Stomach smooth muscle (tissue), 2 donors: ENCODE measurements around the gene COX14.

Experiments
- H3K27ac ChIP-seq: one replicate; pipeline ENCODE4 v1.7.0; 2013; ENCODE audit warnings: mild to moderate bottlenecking, low read length, inconsistent platforms
- H3K27me3 ChIP-seq, 2 donors: one replicate each; pipeline ENCODE4 v1.7.0; 2013; ENCODE audit warnings: low read length in 2 of 2; ENCODE audit not compliant: insufficient read depth in 2 of 2, control insufficient read depth in 1 of 2
- H3K36me3 ChIP-seq, 2 donors: one replicate each; pipeline ENCODE4 v1.7.0; 2013; ENCODE audit warnings: low read length in 2 of 2; ENCODE audit not compliant: control insufficient read depth in 2 of 2, insufficient read depth in 2 of 2
- H3K4me1 ChIP-seq: one replicate; pipeline ENCODE4 v1.7.0; 2013; ENCODE audit warnings: low read length; ENCODE audit not compliant: control insufficient read depth, insufficient read depth
- H3K4me3 ChIP-seq, 2 donors: one replicate each; pipeline ENCODE4 v1.7.0; 2013; ENCODE audit warnings: low read length in 2 of 2
- H3K9ac ChIP-seq, 2 donors: one replicate each; pipeline ENCODE4 v1.7.0; 2013; ENCODE audit warnings: low read length in 2 of 2, mild to moderate bottlenecking in 1 of 2
- H3K9me3 ChIP-seq, 2 donors: one replicate each; pipeline ENCODE4 v1.7.0; 2013; ENCODE audit warnings: low read length in 2 of 2; ENCODE audit not compliant: control insufficient read depth in 2 of 2
- donor health status: healthy.
- donor health status: Pancreatic carcinoma.

The COX14 gene

DNA sequence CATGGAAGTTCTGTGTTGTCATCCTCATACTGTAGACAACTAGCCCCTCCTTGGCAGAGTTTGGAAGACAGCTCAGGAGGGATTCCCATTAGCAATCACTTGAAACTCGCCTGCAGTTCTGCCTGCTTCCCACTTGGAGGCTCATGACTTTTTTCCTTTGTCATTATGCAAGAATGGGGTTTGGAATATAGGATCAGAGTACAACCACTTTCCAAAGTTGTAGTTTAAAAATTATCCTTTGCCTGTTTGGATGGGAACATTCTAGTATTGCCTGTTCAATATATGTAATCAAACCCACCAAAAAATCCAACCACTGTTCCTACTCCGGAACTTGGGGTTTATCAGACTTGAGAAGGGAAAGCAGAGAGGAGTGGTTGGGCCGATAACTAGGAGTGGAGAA is 10.4 kb upstream of the COX14 start:
- no peak overlapping the region for H3K27ac ChIP-seq
- H3K9me3 ChIP-seq = no peaks in the 10 kb centered on the region
- no peak overlapping the region for H3K9ac ChIP-seq
- no peaks in the 10 kb centered on the region for H3K27me3 ChIP-seq
- H3K4me3 ChIP-seq = no peak overlapping the region
- peaks cover 21% of the 10 kb centered on the region for H3K4me1 ChIP-seq
- H3K36me3 ChIP-seq = peaks cover 22 to 33% of the 10 kb centered on the region in 2 donors

DNA sequence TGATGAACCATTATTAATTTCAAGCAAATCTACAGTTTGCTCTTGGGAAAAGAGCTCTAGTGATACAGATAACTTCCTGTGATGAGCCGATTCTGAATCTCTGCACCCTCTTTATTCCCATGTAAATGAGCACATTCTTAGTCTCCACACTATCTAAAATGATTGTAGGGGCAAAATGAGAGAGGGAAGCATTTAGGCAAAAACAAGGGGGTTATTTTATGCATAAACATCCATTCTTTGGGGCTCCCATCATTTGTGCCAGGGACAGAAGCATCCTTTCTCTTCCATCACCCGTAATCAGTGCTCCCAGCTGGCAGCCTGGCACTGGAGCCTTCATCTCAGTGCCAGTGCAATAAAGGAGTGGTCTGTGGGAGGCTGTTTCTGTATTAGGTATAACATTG is 9.9 kb upstream of the COX14 start:
- Histone ChIP-seq H3K27me3 (no peaks in the 10 kb centered on the region), H3K36me3 (peaks cover 18 to 28% of the 10 kb centered on the region in 2 donors), H3K4me1 (peaks cover 21% of the 10 kb centered on the region), H3K27ac (no peak overlapping the region), H3K9me3 (no peaks in the 10 kb centered on the region), H3K9ac (no peak overlapping the region), H3K4me3 (no peak overlapping the region)

DNA sequence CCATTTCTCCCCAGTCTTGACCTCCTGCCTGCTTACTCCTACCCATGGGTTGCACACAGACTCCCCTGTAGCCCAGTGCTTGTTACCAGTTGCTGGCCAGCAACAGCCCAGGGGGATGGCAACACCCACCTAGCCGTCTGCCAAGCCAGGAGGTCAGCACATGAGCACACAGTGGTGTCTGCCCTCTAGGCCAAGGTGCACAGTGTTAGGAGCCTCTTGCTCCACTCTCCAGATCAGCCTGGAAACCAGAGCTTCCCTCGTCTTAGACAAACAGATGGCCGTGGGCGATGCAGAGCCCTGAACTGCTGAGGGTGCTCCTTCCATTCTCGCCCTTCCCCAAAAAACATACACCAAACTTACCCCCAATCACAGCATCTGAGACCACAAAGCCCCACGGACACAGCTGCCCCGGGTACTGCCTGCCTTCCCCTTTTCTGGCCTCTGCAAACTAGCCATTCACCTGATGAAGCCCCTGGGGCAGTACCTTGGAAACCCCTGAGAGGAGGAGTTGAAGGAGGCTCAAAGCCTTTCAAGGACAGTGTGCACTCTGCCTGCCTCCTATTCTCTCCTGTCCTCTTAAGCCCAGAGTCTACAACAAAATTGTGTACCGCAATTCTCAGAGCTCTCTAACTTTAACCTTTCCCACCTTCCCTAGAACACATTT is 9.3 kb upstream of the COX14 start:
- Histone ChIP-seq H3K36me3 (peaks cover 17 to 24% of the 10 kb centered on the region in 2 donors), H3K9me3 (no peaks in the 10 kb centered on the region), H3K27ac (no peak overlapping the region), H3K4me3 (no peak overlapping the region), H3K4me1 (peaks cover 21% of the 10 kb centered on the region), H3K9ac (no peak overlapping the region), H3K27me3 (no peaks in the 10 kb centered on the region)

DNA sequence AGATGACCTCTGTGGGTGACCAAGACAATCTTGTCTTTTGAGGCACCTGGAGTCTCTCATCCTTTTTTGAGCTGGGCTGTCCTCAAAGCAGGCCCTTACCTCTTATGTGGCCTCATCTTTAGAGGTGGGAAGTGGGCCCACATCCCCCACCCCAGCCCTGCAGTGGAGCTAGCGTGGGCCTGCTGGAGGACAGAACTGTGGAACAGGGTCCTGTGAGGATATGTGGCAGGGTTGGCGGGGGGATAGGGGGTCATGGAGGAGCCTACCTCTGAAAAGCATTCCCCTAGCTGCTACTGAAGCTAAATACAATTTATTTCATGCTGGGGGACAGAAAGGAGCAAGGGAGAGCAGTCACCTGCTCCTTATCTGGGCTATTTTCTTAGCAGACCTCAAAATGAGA is 8.7 kb upstream of the COX14 start:
- Histone ChIP-seq H3K4me3 (peak overlapping the region in 1 of 2 donors; percentile 60), H3K9me3 (no peaks in the 10 kb centered on the region), H3K27ac (peak overlapping the region; percentile 49), H3K36me3 (peaks cover 11 to 18% of the 10 kb centered on the region in 2 donors), H3K27me3 (no peaks in the 10 kb centered on the region), H3K4me1 (peaks cover 21% of the 10 kb centered on the region), H3K9ac (peak overlapping the region in 1 of 2 donors; percentile 29)

DNA sequence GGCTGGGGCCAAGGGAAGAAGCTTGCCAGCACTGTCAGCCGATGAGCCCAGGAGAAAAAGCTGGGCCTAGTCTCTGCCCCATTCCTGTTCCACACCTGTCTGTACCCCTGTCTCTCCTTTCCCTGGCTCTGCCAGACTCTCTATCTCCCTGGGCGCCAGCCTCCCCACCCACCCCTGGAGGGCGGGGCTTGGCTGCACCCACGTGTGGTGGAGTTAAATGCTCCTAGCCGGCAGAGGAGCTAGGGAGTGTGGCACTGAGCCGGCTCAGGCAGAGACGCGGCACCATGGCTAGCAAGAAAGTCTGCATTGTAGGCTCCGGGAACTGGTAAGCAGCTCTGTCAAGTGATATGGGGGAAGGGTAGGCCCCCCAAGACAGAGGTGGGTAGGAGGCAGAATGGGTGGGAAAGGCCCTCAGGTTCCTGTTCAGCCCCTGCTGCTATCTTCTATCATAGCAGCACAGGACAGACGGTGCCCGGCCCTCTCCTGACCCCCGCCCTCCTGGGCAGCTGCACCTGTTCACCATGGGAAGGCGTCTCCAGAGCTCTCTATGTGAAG is 8.2 kb upstream of the COX14 start, which contains the start of gene GPD1:
Gene GPD1, plus strand, starts transcription at position 242 of the 555 bp plus-strand sequence. Its CDS starts 43 bp downstream, at position 285.
- H3K36me3 ChIP-seq = peaks cover 6 to 13% of the 10 kb centered on the region in 2 donors
- peaks cover 21% of the 10 kb centered on the region for H3K4me1 ChIP-seq
- H3K27me3 ChIP-seq = no peaks in the 10 kb centered on the region
- peak within 1 kb of the TSS; percentile 29 to 37 for H3K9ac ChIP-seq
- H3K4me3 ChIP-seq = peak within 1 kb of the TSS; percentile 23 to 60
- H3K27ac ChIP-seq = peak within 1 kb of the TSS; percentile 49
- no peaks in the 10 kb centered on the region for H3K9me3 ChIP-seq

DNA sequence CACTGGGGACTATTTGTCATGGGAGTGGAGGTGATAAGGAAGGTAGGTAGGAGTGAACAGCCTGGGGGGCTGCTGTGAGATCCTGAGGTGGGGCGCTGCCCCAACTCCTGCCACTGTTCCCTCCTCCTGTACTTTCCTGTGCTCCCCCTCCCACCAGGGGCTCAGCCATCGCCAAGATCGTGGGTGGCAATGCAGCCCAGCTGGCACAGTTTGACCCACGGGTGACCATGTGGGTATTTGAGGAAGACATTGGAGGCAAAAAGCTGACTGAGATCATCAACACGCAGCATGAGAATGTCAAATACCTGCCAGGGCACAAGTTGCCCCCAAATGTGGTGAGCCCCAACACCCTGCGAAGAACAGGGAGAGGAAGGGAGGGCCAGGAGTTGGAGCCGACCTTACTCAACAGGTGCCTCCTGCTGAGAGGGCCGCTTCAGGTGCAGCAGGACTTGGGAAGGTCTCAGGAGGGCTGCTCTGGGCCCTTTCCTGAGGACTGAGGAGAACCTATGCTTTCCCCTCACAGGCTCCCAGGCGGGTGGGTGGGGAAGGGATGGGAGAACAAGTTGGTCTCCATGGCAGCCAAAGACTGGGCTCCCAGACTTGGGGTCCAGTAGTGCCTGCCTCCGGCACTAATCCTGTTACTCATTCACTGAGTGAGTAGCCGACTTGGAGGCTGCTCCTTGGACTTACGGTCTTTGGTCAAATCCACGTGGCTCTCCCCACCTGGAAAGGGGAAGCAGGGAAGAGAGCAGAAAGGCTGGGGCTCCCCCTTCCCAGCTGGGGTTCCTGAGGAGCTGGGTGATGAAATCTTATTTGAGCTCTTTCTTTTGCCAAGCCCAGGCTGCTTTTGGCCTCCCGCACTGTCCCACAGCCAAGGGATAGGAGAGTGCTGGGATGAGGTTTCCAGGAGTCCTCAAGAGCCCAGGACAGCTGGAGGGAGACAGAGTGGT is 7.3 kb upstream of the COX14 start:
- no peak overlapping the region for H3K27ac ChIP-seq
- H3K27me3 ChIP-seq = no peaks in the 10 kb centered on the region
- peaks cover 0 to 6% of the 10 kb centered on the region in 2 donors for H3K36me3 ChIP-seq
- H3K9ac ChIP-seq = peak overlapping the region; percentile 5 to 37
- peak overlapping the region in 1 of 2 donors; percentile 60 for H3K4me3 ChIP-seq
- peaks cover 26% of the 10 kb centered on the region for H3K4me1 ChIP-seq
- H3K9me3 ChIP-seq = no peaks in the 10 kb centered on the region

DNA sequence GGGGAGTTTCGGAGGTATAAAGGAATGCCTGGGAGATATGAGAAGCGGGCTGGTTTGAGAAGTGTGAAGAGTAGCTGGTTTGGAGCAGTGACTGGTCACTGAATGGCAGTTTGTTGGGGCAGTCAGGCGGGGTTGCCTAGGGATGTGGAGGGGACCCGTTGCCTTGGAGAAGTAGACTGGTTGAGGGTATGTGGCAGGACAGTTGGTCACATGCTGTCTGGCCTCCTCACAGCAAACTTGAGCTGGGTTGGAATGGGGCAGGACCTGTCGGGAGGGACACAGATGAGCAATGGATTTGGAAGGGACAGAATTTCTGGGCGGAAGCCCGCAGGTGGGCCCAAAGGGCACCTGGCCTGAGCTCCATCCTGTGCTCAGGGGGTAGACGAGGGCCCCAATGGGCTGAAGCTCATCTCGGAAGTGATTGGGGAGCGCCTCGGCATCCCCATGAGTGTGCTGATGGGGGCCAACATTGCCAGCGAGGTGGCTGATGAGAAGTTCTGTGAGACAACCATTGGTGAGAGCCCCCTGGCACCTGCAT is 6.1 kb upstream of the COX14 start:
- no peak overlapping the region for H3K27ac ChIP-seq
- H3K27me3 ChIP-seq = no peaks in the 10 kb centered on the region
- H3K9me3 ChIP-seq = no peaks in the 10 kb centered on the region
- H3K4me1 ChIP-seq = peaks cover 39% of the 10 kb centered on the region
- no peak overlapping the region for H3K4me3 ChIP-seq
- H3K9ac ChIP-seq = no peak overlapping the region
- no peaks in the 10 kb centered on the region for H3K36me3 ChIP-seq

DNA sequence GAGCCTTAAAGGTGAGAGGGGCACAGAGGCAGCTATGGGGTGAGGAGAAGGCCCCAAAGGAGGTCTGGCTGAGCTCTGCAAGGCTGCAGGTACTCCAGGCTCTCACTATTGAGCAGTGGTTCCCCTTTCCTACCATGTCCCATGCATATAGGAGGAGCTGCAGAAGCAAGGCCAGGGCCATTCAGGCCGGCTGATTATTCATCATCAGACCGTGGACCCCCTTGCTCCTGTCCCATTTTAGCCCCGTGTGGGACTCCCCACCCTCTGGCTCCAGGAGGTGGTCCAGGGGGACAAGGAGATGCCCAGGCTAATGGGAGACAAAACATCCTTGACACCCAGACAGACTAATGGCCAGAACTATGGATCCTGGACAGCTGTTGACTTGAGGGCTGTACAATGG is 5.1 kb upstream of the COX14 start:
- peaks cover 45% of the 10 kb centered on the region for H3K4me1 ChIP-seq

DNA sequence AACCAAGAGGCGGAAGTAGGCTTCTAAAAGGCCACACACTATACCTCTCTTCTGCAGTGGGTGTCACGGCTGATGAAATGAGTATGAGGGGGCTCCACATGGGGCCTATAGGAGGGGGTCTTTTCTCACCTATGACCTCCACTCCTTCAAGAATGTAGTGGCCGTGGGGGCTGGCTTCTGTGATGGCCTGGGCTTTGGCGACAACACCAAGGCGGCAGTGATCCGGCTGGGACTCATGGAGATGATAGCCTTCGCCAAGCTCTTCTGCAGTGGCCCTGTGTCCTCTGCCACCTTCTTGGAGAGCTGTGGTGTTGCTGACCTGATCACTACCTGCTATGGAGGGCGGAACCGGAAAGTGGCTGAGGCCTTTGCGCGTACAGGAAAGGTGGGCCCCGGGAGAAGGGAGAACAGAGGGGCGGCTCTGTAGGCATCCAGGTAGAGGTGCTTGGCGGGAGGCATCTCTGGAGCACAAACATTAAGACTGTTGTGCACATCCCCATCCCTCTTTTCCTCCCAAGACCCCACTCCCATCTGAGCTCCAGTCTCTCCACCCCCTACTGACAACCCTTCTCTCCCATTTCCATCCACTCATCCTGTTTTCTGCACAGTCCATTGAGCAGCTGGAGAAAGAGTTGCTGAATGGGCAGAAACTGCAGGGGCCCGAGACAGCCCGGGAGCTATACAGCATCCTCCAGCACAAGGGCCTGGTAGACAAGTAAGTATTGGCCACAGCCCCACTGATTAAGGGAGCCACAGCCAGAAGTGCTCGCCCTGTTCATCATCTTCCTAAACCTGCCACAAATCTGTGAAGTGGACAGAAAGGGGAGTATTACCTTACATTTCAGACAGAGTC is 4.4 kb upstream of the COX14 start:
- Histone ChIP-seq H3K9ac (no peak overlapping the region), H3K4me3 (no peak overlapping the region), H3K27me3 (no peaks in the 10 kb centered on the region), H3K36me3 (no peaks in the 10 kb centered on the region), H3K4me1 (peaks cover 46% of the 10 kb centered on the region), H3K9me3 (no peaks in the 10 kb centered on the region), H3K27ac (no peak overlapping the region)

More for the DNA sequence above, 5.1 kb upstream of the COX14 start:
- Histone ChIP-seq H3K4me3 (no peak overlapping the region), H3K36me3 (no peaks in the 10 kb centered on the region), H3K9me3 (no peaks in the 10 kb centered on the region), H3K27me3 (no peaks in the 10 kb centered on the region), H3K27ac (no peak overlapping the region), H3K9ac (no peak overlapping the region)

DNA sequence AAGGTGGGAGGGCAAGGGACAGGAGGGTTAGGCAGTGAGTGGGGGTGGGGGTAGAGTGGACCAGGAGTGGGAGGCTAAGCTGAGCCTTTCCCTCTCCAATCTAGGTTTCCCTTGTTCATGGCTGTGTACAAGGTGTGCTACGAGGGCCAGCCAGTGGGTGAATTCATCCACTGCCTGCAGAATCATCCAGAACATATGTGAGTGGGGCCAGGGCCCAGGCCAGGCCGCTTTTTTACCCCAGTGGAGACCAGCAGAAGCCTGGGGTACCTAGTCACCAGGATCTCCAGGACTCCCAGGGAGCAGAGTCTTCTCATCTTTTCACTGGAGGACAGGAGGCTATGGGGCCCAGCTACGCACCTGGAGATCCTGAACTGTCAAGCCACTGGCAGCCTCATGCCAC is 2.7 kb upstream of the COX14 start:
- Histone ChIP-seq H3K9me3 (no peaks in the 10 kb centered on the region), H3K9ac (no peak overlapping the region), H3K36me3 (no peaks in the 10 kb centered on the region), H3K27me3 (no peaks in the 10 kb centered on the region), H3K4me3 (no peak overlapping the region), H3K4me1 (peaks cover 47% of the 10 kb centered on the region), H3K27ac (peak overlapping the region; percentile 85)
